ENCODE measurements around the gene SMIM1.

The SMIM1 gene

DNA sequence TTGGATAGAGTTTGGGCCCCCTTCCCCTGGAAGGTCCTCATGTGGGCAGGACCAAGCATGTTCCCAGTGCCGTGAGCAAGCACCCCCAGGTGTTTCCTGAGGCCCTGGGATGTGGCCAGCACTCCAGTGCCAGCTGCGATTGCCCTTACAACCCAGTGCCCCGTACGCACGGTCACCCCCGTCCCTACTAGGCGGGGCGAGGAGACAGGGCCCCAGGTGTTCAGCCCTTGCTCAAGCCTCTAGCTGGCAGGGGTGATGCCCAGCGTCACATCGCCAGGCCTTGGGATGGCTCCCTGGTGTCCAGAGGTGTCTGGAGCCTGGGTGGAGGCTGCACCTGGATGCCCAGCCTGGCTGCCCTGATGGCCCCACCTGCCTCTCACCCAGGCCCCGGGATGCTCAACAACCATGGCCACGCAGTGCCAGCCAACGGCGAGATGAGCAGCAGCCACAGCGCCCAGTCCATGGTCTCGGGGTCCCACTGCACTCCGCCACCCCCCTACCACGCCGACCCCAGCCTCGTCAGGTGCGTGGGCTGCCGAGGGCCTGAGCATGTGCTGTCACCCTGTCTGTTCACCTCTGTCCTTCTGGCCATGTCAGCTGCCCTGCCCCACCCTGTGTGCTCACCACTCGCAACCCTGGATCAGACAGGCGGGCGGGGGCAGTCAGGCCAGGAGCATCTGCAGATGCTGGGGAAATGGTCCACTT is 41.9 kb upstream of the SMIM1 start:
- Histone ChIP-seq H3K14ac (ENCODE audit: low read length) (peak overlapping the region; percentile 4), H3K9ac (ENCODE audit: low read depth, low read length, poor library complexity) (peak overlapping the region; percentile 53), H3K27ac (replicated peaks; ENCODE audit: low read length) (no peak overlapping the region), H3K9me3 (replicated peaks in 1 of 2; ENCODE audit: control insufficient read depth in 2 of 2, insufficient read depth in 1 of 2, low read depth in 1 of 2, low read length in 2 of 2) (no peaks in the 10 kb centered on the region), H2BK15ac (ENCODE audit: low read length) (no peak overlapping the region), H4K8ac (ENCODE audit: low read depth, low read length) (no peak overlapping the region), H3K27me3 (ENCODE audit: control insufficient read depth in 3 of 3, insufficient read depth in 3 of 3, low read depth in 1 of 3, low read length in 3 of 3) (peaks cover 0 to 5% (median 0%) of the 10 kb centered on the region in 3 experiments), H3K4me1 (ENCODE audit: control insufficient read depth in 2 of 2, insufficient read depth in 1 of 2, low read depth in 1 of 2, low read length in 2 of 2) (peaks cover 13 to 18% of the 10 kb centered on the region in 2 donors), H2BK120ac (ENCODE audit: low read depth, low read length) (no peak overlapping the region), H3K23ac (ENCODE audit: low read depth, low read length, poor library complexity) (peak overlapping the region; percentile 21), H3K4ac (ENCODE audit: low read length) (no peak overlapping the region), H3K79me1 (ENCODE audit: low read depth, low read length) (peaks cover 4% of the 10 kb centered on the region), H2AK5ac (ENCODE audit: low read depth, low read length) (peak overlapping the region; percentile 88), H4K91ac (ENCODE audit: low read depth, low read length, poor library complexity) (no peak overlapping the region), H2BK12ac (ENCODE audit: low read length) (peak overlapping the region; percentile 99), H2AFZ (ENCODE audit: low read length) (no peak overlapping the region), H2BK5ac (ENCODE audit: low read length) (no peak overlapping the region), H3K4me3 (ENCODE audit: low read length in 2 of 2) (no peak overlapping the region), H3K18ac (ENCODE audit: low read length) (peak overlapping the region; percentile 6), H3K4me2 (ENCODE audit: insufficient read depth, low read length, poor library complexity, severe bottlenecking) (no peak overlapping the region), H3K36me3 (replicated peaks in 1 of 2; ENCODE audit: control insufficient read depth in 2 of 2, insufficient read depth in 2 of 2, low read length in 2 of 2) (peaks cover 6 to 18% of the 10 kb centered on the region in 2 donors)
- no peak for DNase-seq (ENCODE audit: low spot score)
- no CpG with 5 or more reads among the region's 25 CpGs for WGBS, 2 donors (ENCODE audit: extremely low coverage in 2 of 2, insufficient read length in 2 of 2, insufficient replicate concordance in 1 of 2)

DNA sequence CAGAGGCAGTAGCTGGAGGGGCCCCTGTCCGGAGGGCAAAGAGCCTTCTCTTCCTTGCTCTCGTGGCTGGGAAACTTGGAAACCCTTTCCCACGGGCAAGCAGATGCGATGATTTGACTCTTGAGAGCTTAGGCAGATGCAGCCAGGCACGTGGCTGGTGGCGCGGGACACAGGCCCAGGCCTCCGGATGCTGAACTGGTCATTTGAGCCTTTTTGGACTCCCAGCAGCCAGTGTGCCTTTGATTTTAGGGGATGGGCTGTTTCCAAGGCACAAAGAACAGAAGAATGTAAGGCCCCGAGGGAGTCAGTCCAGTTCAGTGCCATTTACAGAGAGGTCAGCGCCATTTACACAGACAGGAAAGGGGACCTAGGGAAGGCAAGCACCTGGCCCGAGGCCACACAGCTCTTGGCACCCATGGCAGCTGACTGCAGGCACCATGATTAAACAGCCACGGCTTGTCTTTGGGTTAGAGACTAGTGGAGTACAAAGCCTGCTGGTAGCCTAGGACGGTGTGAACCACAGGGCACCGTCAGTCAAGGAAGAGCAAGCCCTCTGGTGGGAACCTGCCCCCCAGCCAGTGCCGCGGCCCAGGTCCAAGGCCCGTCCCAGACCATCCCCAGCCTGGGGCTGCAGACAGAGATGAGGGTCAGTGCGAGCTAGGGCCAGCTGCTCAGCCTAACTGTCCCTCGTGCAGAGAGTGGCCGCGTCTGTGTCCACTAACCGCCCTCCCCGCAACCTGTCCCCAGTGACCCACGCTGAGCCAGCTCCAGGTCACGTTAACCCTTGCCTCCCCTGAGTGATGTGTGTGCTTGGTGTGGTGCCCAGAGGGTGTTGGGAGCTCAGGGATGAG is 40.7 kb upstream of the SMIM1 start:
- H2AK5ac ChIP-seq (ENCODE audit: low read depth, low read length): peak overlapping the region; percentile 88
- peak overlapping the region; percentile 97 for H3K18ac ChIP-seq (ENCODE audit: low read length)
- H3K79me1 ChIP-seq (ENCODE audit: low read depth, low read length): peaks cover 4% of the 10 kb centered on the region
- peak overlapping the region; percentile 67 for H3K9ac ChIP-seq (ENCODE audit: low read depth, low read length, poor library complexity)
- H3K4me2 ChIP-seq (ENCODE audit: insufficient read depth, low read length, poor library complexity, severe bottlenecking): no peak overlapping the region
- H2AFZ ChIP-seq (ENCODE audit: low read length): peak overlapping the region; percentile 68
- H2BK12ac ChIP-seq (ENCODE audit: low read length): peak overlapping the region; percentile 84
- DNase-seq (ENCODE audit: low spot score): no peak
- no peak overlapping the region for H3K4me3 ChIP-seq (ENCODE audit: low read length in 2 of 2)
- peak overlapping the region; percentile 23 for H4K8ac ChIP-seq (ENCODE audit: low read depth, low read length)
- H2BK5ac ChIP-seq (ENCODE audit: low read length): peak overlapping the region; percentile 59
- peaks cover 13 to 29% of the 10 kb centered on the region in 2 donors for H3K36me3 ChIP-seq (replicated peaks in 1 of 2; ENCODE audit: control insufficient read depth in 2 of 2, insufficient read depth in 2 of 2, low read length in 2 of 2)
- H3K4ac ChIP-seq (ENCODE audit: low read length): peak overlapping the region; percentile 58
- H3K27me3 ChIP-seq (ENCODE audit: control insufficient read depth in 3 of 3, insufficient read depth in 3 of 3, low read depth in 1 of 3, low read length in 3 of 3): peaks cover 0 to 5% (median 0%) of the 10 kb centered on the region in 3 experiments
- peak overlapping the region; percentile 85 for H3K14ac ChIP-seq (ENCODE audit: low read length)
- peak overlapping the region; percentile 63 for H2BK120ac ChIP-seq (ENCODE audit: low read depth, low read length)
- H3K23ac ChIP-seq (ENCODE audit: low read depth, low read length, poor library complexity): peak overlapping the region; percentile 97
- no peak overlapping the region for H3K27ac ChIP-seq (replicated peaks; ENCODE audit: low read length)
- peak overlapping the region; percentile 98 for H4K91ac ChIP-seq (ENCODE audit: low read depth, low read length, poor library complexity)
- no peaks in the 10 kb centered on the region for H3K9me3 ChIP-seq (replicated peaks in 1 of 2; ENCODE audit: control insufficient read depth in 2 of 2, insufficient read depth in 1 of 2, low read depth in 1 of 2, low read length in 2 of 2)
- no CpG with 5 or more reads among the region's 25 CpGs for WGBS, 2 donors (ENCODE audit: extremely low coverage in 2 of 2, insufficient read length in 2 of 2, insufficient replicate concordance in 1 of 2)
- peaks cover 13 to 18% of the 10 kb centered on the region in 2 donors for H3K4me1 ChIP-seq (ENCODE audit: control insufficient read depth in 2 of 2, insufficient read depth in 1 of 2, low read depth in 1 of 2, low read length in 2 of 2)
- H2BK15ac ChIP-seq (ENCODE audit: low read length): peak overlapping the region; percentile 96

DNA sequence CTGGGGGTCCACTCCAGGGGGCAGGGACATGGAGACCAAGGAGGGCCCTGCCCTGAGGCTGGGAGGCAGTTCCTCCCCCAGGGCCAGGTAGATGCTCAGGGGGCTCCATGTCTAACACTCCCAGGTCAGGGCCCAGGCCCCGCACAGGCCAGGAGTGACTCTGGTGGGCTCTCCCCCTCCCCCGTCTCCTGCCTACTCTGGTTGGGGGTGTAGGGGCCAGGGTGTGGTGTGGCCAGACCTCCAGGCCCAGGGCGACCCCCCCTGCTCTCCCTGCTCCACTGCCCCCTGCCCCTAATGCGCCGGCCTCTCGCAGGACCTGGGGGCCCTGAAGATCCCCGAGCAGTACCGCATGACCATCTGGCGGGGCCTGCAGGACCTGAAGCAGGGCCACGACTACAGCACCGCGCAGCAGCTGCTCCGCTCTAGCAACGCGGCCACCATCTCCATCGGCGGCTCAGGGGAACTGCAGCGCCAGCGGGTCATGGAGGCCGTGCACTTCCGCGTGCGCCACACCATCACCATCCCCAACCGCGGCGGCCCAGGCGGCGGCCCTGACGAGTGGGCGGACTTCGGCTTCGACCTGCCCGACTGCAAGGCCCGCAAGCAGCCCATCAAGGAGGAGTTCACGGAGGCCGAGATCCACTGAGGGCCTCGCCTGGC is 40.0 kb upstream of the SMIM1 start:
- Histone ChIP-seq H3K23ac (ENCODE audit: low read depth, low read length, poor library complexity) (peak overlapping the region; percentile 97), H2BK12ac (ENCODE audit: low read length) (peak overlapping the region; percentile 84), H2AFZ (ENCODE audit: low read length) (no peak overlapping the region), H3K4me1 (ENCODE audit: control insufficient read depth in 2 of 2, insufficient read depth in 1 of 2, low read depth in 1 of 2, low read length in 2 of 2) (peaks cover 13 to 18% of the 10 kb centered on the region in 2 donors), H2AK5ac (ENCODE audit: low read depth, low read length) (peak overlapping the region; percentile 88), H3K9ac (ENCODE audit: low read depth, low read length, poor library complexity) (peak overlapping the region; percentile 80), H3K4me2 (ENCODE audit: insufficient read depth, low read length, poor library complexity, severe bottlenecking) (peak overlapping the region; percentile 11), H4K8ac (ENCODE audit: low read depth, low read length) (peak overlapping the region; percentile 23), H2BK15ac (ENCODE audit: low read length) (peak overlapping the region; percentile 96), H3K9me3 (replicated peaks in 1 of 2; ENCODE audit: control insufficient read depth in 2 of 2, insufficient read depth in 1 of 2, low read depth in 1 of 2, low read length in 2 of 2) (no peaks in the 10 kb centered on the region), H3K18ac (ENCODE audit: low read length) (peak overlapping the region; percentile 97), H3K4ac (ENCODE audit: low read length) (peak overlapping the region; percentile 66), H3K14ac (ENCODE audit: low read length) (peak overlapping the region; percentile 94), H3K36me3 (replicated peaks in 1 of 2; ENCODE audit: control insufficient read depth in 2 of 2, insufficient read depth in 2 of 2, low read length in 2 of 2) (peaks cover 15 to 35% of the 10 kb centered on the region in 2 donors), H3K4me3 (ENCODE audit: low read length in 2 of 2) (no peak overlapping the region), H2BK120ac (ENCODE audit: low read depth, low read length) (peak overlapping the region; percentile 63), H4K91ac (ENCODE audit: low read depth, low read length, poor library complexity) (peak overlapping the region; percentile 98), H3K27me3 (ENCODE audit: control insufficient read depth in 3 of 3, insufficient read depth in 3 of 3, low read depth in 1 of 3, low read length in 3 of 3) (peaks cover 0 to 5% (median 0%) of the 10 kb centered on the region in 3 experiments), H2BK5ac (ENCODE audit: low read length) (peak overlapping the region; percentile 35), H3K79me1 (ENCODE audit: low read depth, low read length) (peaks cover 2% of the 10 kb centered on the region), H3K27ac (replicated peaks; ENCODE audit: low read length) (no peak overlapping the region)
- no peak for DNase-seq (ENCODE audit: low spot score)
- no CpG with 5 or more reads among the region's 37 CpGs for WGBS, 2 donors (ENCODE audit: extremely low coverage in 2 of 2, insufficient read length in 2 of 2, insufficient replicate concordance in 1 of 2)

Data from neuronal stem cell (in vitro differentiated cells).